HG03378 (cell line): ENCODE measurements around the gene SLCO2A1.
"Not testable (repeated sequence)": the region's sequence is repeated elsewhere in the genome, so short reads cannot be mapped to it uniquely, and the experiment has no call there.

ENCODE experiments used
- ATAC-seq: cut with Tn5 transposase; IDR thresholded peaks from one replicate; pipeline ENCODE4 v1.9.1; 2021; ENCODE audit warnings: mild to moderate bottlenecking, moderate library complexity; ENCODE audit not compliant: unreplicated experiment

SLCO2A1 gene

GRCh38 chr3:134029734-134030378 is at the start of gene SLCO2A1:
Gene SLCO2A1 (minus strand): TSS chr3:134029925. CDS start chr3:134029802, 123 bp downstream.
- no peak for ATAC-seq

- ATAC-seq: no peak
Observed at GRCh38 chr3:134079111-134079547, 49.4 kb upstream of the SLCO2A1 start.

- no peak for ATAC-seq
Observed at GRCh38 chr3:134078169-134078831, 48.6 kb upstream of the SLCO2A1 start.

GRCh38 chr3:134077649-134078161 is 48.0 kb upstream of the SLCO2A1 start:
- no peak for ATAC-seq

GRCh38 chr3:134076851-134077250 is 47.1 kb upstream of the SLCO2A1 start:
- no peak for ATAC-seq

- ATAC-seq: no peak
Observed at GRCh38 chr3:134075846-134076245, 46.1 kb upstream of the SLCO2A1 start.

- no peak for ATAC-seq
Observed at GRCh38 chr3:134075568-134075825, 45.8 kb upstream of the SLCO2A1 start.

GRCh38 chr3:134074790-134075567 is 45.3 kb upstream of the SLCO2A1 start:
- ATAC-seq: no peak

GRCh38 chr3:134074001-134074789 is 44.5 kb upstream of the SLCO2A1 start:
- no peak for ATAC-seq

- ATAC-seq: no peak
Observed at GRCh38 chr3:134073583-134073945, 43.8 kb upstream of the SLCO2A1 start.

GRCh38 chr3:134072881-134073582 is 43.3 kb upstream of the SLCO2A1 start:
- no peak for ATAC-seq

- not testable (repeated sequence) for ATAC-seq
Observed at GRCh38 chr3:134070281-134070680, 40.6 kb upstream of the SLCO2A1 start.

- ATAC-seq: no peak
Observed at GRCh38 chr3:134068429-134068828, 38.7 kb upstream of the SLCO2A1 start.

- ATAC-seq: no peak
Observed at GRCh38 chr3:134067531-134068161, 37.9 kb upstream of the SLCO2A1 start.

- no peak for ATAC-seq
Observed at GRCh38 chr3:134066651-134067530, 37.2 kb upstream of the SLCO2A1 start.

GRCh38 chr3:134066158-134066541 is 36.4 kb upstream of the SLCO2A1 start:
- no peak for ATAC-seq

GRCh38 chr3:134065252-134066157 is 35.8 kb upstream of the SLCO2A1 start:
- no peak for ATAC-seq

GRCh38 chr3:134064081-134064480 is 34.4 kb upstream of the SLCO2A1 start:
- no peak for ATAC-seq
